Prostate gland (tissue), 2 donors: Measurements from ENCODE around the gene PAFAH1B1.

Experiments
- CTCF ChIP-seq, 4 experiments: fragments of 200-600 bp in 2 of 4; fragments of 450-650 bp in 2 of 4; sonication (generic) in 2 of 4; IDR thresholded peaks; 1 replicate in 3 of 4; 2 replicates in 1 of 4; pipeline ENCODE4 v1.5.1; 2016 to 2019; ENCODE audit warnings: antibody characterized with exemption in 4 of 4, mild to moderate bottlenecking in 2 of 4, moderate library complexity in 2 of 4
- POLR2A ChIP-seq: fragments of 450-650 bp; IDR thresholded peaks from one replicate; pipeline ENCODE4 v1.6.1; 2016; ENCODE audit warnings: antibody characterized with exemption, mild to moderate bottlenecking

- no peak for TF ChIP-seq CTCF (IDR thresholded peaks at IDR 0.05)
- TF ChIP-seq POLR2A, result no peak
Observed at GRCh38 chr17:2566056-2566455, 27.4 kb upstream of the PAFAH1B1 start.
